Thyroid gland (tissue), 4 donors: Measurements from ENCODE around the gene SNX9.

ENCODE experiments used
- CTCF ChIP-seq, 6 experiments: fragments of 200-600 bp in 3 of 6; fragments of 450-650 bp in 3 of 6; sonication (generic) in 3 of 6; IDR thresholded peaks; one replicate each; pipeline ENCODE4 v1.5.1; 2016 to 2019; ENCODE audit warnings: antibody characterized with exemption in 6 of 6, mild to moderate bottlenecking in 2 of 6, inconsistent platforms in 1 of 6, moderate library complexity in 1 of 6
- POLR2A ChIP-seq, 2 donors: fragments of 450-650 bp; IDR thresholded peaks; one replicate each; pipeline ENCODE4 v1.6.1; 2017; ENCODE audit warnings: antibody characterized with exemption in 2 of 2, mild to moderate bottlenecking in 2 of 2, moderate library complexity in 1 of 2

- TF ChIP-seq CTCF (IDR thresholded peaks at IDR 0.05) (no peak), POLR2A (IDR thresholded peaks at IDR 0.05) (no peak)
Measured at GRCh38 chr6:157809613-157810012, 13.4 kb upstream of the SNX9 start.
